ENCODE measurements around the gene ANAPC4. TPM values are rescaled to one million over a fixed set of nuclear protein-coding genes. Genes with fewer than 3 reads are reported as not detected.
A peak's percentile ranks its signal among the peaks of the same experiment; 100 is the strongest.

The ANAPC4 gene
- total and polyA plus RNA-seq, 2 of the 4 experiments (the other 2 are of a cell fraction) = 12.4 to 18.3 TPM

DNA sequence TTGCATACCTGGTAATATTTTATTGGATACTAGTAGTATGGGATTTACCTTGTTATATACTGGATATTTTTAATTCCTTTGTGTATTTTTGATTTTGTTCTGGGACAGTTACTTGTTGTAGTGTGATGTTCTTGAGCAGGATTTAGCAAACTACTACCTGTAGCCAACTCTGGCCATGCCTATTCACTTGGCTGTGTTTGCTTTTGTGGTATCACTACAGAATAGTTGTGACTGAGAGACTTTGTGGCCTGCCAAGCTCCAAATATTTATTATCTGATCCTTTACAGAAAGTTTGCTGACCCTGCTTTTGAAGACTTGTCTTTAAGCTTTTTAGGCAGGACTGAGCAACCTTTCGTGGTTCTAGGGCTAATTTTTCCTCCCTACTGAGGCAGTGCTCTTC, 46.7 kb upstream of the ANAPC4 start:
- Histone ChIP-seq H3K14ac (replicated peaks; ENCODE audit: low read depth, low read length) (no peak overlapping the region), H3K9me3 (ENCODE audit: control insufficient read depth, insufficient read depth, low read length) (no peaks in the 10 kb centered on the region), H3K36me3 (ENCODE audit: control insufficient read depth, insufficient read depth, low read length) (no peaks in the 10 kb centered on the region), H2BK15ac (ENCODE audit: low read depth, low read length) (no peak overlapping the region), H2BK120ac (ENCODE audit: low read depth, low read length) (no peak overlapping the region), H3K56ac (ENCODE audit: extremely low read depth, insufficient read depth, low read length) (no peak overlapping the region), H4K8ac (ENCODE audit: low read depth in 2 of 2, low read length in 2 of 2) (no peak overlapping the region), H2AK5ac (ENCODE audit: low read depth, low read length) (no peak overlapping the region), H3K4me2 (ENCODE audit: low read depth, low read length) (no peak overlapping the region), H4K20me1 (ENCODE audit: insufficient read depth, low read length) (no peaks in the 10 kb centered on the region), H2AFZ (replicated peaks; ENCODE audit: low read length, poor library complexity) (no peak overlapping the region), H3K23ac (ENCODE audit: low read depth, low read length) (no peak overlapping the region), H4K5ac (ENCODE audit: low read depth, low read length) (no peak overlapping the region), H3K4me3 (ENCODE audit: insufficient read depth, low read depth, low read length) (no peak overlapping the region), H3K4me1 (ENCODE audit: control insufficient read depth, insufficient read depth, low read length) (no peaks in the 10 kb centered on the region), H3K27me3 (ENCODE audit: control insufficient read depth, insufficient read depth, low read length) (no peaks in the 10 kb centered on the region), H2BK20ac (ENCODE audit: low read depth, low read length) (no peak overlapping the region), H2BK5ac (ENCODE audit: low read depth, low read length, poor library complexity, severe bottlenecking) (no peak overlapping the region), H3K79me1 (ENCODE audit: low read depth in 1 of 2, low read length in 2 of 2) (peaks cover 8 to 12% of the 10 kb centered on the region in 2 experiments), H4K91ac (ENCODE audit: insufficient read depth, low read depth, low read length) (no peak overlapping the region), H3K9ac (ENCODE audit: low read depth, low read length) (no peak overlapping the region), H3K9me1 (ENCODE audit: insufficient read depth, low read length) (no peaks in the 10 kb centered on the region), H3K18ac (ENCODE audit: low read depth, low read length) (no peak overlapping the region), H2AK9ac (replicated peaks; ENCODE audit: low read depth, low read length, poor library complexity) (peak overlapping the region; percentile 37), H3K27ac (ENCODE audit: insufficient read depth, low read length) (no peak overlapping the region), H3K4ac (ENCODE audit: low read depth, low read length) (no peak overlapping the region)
- ATAC-seq (ENCODE audit: low read depth) = no peak
- in situ Hi-C loops (cut with MboI; ENCODE audit: low sequenced_read_pairs) = no loop called here
- ChIA-PET POLR2A (ENCODE audit: unreplicated experiment) (no interaction called here), CTCF (no interaction called here)
- TF ChIP-seq POLR2A (IDR thresholded peaks at IDR 0.05; ENCODE audit: low read depth, low read length) = no peak
- TF ChIP-seq, protein P1, sequence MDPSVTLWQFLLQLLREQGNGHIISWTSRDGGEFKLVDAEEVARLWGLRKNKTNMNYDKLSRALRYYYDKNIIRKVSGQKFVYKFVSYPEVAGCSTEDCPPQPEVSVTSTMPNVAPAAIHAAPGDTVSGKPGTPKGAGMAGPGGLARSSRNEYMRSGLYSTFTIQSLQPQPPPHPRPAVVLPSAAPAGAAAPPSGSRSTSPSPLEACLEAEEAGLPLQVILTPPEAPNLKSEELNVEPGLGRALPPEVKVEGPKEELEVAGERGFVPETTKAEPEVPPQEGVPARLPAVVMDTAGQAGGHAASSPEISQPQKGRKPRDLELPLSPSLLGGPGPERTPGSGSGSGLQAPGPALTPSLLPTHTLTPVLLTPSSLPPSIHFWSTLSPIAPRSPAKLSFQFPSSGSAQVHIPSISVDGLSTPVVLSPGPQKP (IDR thresholded peaks at IDR 0.05; ENCODE audit: borderline replicate concordance, low read depth, low read length) = no peak
- no peak for TF ChIP-seq MXI1 (IDR thresholded peaks at IDR 0.05; ENCODE audit: borderline replicate concordance, low read depth, low read length)
- no peak for DNase-seq
- no TSS peak for BruUV-seq (replicated peaks)
- dilution Hi-C loops (cut with HindIII; ENCODE audit: low sequenced_read_pairs, unreplicated experiment) = no loop called here
- intact Hi-C loops (cut with micrococcal nuclease) = no loop called here
- no CpG with 5 or more reads among the region's 1 CpG for WGBS, 2 experiments (ENCODE audit: extremely low coverage in 2 of 2, insufficient read length in 1 of 2)
